GM21390 (cell line): Measurements from ENCODE around the gene DCST1.

ENCODE experiments used
- ATAC-seq: cut with Tn5 transposase; IDR thresholded peaks from one replicate; pipeline ENCODE4 v1.9.1; 2021; ENCODE audit not compliant: unreplicated experiment

DCST1 gene

DNA sequence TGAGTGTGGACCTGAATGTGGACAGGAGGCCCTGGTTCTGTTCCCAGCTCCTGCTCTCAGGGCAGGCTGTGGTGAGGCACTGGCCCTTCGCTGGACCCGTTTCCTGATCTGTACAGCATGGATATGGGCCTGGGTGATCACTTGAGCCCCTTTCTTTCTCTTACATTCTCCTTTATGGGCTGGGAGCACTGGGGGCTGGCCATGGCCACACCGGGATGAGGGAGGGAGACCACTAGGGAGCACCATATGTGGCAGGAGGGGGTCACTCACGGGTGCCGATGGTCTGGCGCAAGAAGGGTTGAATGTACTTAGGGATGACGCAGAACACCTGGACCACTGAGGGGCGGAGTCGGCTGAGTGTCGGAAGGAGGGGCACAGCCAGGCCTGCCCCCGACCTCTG, 2.7 kb upstream of the DCST1 start:
- no peak for ATAC-seq

DNA sequence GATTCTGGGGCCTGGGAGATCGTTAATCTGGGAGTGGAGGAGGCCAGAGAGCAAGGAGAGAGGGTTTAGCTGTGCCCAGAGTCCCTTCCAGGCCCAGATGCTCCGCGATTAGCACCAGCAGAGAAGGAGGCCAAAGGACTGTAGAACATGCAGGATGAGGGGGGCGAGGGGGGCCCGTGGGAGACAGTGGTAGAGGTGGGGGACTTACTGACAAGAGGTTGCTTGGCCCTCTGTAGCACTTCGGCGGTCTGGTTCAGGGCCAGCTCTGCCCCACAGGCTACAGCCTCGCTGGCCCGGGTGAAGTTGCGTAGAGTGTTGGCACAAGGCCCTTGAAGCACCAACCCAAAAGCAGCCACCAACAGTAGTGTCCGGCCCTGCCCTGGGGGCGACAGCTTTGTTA, 738 bp upstream of the DCST1 start:
- no peak for ATAC-seq

DNA sequence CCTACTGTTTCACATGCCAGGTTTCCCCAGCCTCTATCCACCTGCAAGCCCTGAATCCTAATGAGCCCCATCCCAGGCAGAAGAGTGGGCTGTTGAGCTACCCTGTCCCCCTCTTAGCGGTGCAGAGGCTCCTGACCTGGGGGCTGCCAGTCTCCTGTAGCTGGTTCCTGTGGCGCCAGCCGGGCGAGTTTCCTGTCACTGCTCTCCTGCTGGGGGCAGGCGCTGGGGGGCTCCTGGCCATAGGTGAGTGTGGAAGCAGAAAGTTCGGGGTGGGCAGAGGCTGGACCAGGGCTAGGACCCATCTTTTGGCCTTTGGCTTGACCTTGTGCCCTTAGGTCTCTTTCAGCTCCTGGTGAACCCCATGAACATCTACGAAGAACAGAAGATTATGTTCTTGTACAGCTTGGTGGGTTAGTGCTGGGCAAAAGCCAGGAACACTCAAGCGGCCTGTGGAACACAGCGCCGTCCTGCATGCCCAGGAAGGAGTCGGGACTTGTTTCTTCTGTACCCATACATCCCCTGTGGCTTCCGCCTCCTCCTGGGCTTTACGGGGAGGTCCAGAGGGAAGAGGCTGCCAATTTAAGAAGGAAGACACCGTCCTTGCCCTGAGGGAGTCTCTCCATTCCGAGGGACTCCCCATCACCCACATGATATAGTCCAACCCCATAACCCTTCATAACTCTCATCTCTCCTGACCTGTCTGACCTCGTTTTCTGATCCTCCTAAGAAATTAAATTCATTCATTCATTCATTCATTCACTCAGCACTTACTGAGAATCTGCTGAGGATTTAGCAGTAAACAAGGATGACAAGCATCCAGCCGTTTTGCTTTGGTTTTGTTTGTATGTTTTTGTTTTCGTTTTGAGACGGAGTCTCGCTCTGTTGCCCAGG, 939 bp downstream of the DCST1 start:
- ATAC-seq = no peak

DNA sequence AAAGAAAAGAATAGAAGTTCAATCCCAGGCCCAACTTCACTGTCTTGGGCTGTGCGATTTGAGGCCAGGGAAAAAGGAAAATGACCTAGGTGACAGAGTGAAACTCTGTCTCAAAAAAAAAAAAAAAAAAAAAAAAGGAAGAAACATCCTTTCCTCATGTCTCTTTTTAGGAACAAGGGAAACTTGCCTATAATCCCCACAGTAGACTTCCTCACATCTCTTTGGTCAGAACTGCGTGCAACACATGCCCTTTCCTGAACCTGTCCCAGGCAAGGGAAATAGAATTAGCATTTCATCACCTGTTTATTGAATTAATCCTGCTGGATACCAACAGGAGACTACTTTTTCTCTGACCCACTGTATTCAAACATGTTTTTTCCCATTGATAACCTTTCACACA, 2.3 kb downstream of the DCST1 start:
- ATAC-seq = no peak

DNA sequence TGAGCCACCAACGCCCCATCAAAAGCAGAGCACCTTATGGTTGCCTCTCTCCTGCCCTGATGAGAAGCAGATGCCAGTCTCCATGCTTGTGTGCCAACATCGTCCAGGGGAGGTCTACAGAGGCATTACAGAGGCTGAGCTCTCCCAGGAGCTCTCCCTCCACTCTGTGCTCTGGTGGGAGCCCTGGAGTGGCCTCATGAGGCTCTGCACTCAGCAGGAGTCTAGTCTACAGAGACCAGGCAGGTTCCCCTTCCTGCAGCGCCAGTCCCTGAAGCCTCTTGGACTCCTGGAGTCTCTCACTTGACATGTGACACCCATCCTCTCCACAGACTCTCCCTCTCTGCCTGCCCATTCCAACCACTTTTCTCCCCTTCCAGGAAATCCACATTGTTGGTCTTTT, 3.4 kb downstream of the DCST1 start:
- no peak for ATAC-seq

DNA sequence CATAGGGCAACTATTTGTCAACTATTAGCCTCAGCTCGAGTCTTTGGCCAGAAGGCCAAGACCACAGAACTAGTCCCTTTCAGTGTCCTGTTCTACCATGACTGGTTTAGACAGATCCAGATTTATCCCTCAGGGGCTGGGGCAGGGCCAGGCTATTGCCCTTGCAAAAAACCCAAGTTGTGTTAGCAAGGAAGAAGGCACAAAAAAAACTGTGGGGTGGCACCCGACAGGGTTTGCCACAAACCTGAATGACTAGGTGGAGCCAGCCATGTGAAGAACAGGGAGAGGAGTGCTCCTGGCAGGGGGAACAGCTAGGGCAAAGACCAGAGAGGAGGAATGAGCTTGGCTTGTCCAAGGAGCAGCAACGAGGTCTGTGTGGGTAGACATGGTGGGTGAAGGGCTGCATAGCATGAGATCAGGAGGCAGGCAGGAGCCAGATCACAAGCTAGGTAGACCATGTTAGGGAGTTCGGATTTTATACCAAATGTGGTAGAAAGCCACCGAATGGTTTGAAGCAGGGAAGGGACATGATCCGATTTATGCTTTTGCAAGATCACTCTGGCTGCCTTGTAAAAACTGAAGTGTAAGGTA, 4.3 kb downstream of the DCST1 start:
- ATAC-seq = no peak

DNA sequence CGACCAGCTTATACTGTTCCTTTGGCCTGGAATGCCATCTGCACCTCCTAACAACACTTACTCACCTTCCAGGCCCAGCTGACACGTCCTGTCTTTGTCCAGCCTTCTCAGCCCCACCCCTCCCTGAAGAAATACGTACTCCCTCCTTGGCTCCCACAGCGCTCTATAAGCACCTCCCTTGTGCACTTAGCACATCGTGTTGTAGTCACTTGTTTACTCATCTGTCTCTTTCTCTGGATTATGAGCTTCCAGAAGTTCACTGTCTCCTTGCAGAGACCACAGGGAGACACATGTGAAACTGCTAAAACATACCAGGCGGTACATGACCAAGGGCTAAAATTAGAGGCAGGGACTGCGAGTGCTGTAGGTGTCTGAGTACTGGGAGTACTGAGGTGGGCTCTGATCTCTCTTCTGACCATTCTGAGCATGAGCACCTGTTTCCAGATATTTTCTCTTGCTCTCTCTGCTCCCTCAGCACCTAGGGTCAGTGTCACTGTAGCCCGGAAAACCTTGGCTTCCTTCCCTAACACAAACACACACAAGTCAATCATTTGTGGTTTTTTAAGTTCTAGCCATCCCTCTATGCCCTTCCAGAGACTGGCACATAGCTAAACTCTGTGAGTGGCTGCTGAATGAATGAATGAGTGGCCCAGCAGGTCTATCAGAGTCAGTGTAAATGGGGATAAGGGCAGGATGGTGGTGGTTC, 5.1 kb downstream of the DCST1 start:
- no peak for ATAC-seq

DNA sequence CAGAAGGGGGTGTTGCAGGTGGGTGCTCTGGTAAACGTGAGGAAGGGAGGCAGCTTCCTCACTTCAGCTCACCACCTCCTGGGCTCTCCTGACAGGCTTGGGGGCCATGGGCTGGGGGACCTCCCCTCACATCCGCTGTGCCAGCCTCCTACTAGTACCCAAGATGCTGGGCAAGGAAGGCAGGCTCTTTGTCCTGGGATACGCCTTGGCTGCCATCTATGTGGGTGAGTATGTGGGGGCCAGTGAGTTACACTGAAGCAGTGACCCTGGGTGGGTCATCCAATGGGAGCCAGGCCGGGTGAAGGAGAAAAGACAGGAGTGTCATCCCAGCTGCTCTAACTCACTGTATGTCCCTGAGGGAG, 5.7 kb downstream of the DCST1 start:
- ATAC-seq = no peak

DNA sequence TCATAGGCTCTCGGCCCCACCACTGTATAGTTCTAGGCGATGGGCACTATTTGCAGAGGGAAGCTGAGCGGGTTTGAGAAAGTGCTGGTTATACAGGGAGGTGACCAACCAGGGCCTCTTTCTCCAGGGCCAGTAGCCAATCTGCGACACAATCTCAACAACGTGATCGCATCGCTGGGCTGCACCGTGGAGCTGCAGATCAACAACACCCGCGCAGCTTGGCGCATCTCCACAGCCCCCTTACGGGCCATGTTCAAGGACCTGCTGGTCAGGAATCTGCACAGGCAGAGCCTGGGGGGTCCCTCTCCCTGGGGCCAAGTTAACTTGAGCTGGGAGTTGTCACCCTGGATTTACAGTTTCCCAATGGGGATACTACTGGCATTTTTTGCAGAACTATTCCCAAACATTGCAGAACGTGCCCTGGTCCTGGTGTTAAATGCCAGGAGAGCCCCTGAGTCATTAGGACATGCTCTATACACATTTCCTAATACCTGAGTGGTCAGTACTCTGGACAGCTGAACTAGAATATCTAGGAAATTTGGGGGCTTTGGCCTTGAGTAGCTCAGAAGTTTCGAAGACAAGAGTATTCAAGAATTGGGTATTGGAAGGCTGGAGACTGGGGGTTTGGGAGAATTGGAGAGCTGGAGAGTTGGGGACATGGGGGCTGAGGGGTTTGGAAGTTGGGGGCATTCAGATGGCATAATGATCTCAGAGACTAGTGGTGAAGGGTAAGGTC, 6.9 kb downstream of the DCST1 start:
- no peak for ATAC-seq

DNA sequence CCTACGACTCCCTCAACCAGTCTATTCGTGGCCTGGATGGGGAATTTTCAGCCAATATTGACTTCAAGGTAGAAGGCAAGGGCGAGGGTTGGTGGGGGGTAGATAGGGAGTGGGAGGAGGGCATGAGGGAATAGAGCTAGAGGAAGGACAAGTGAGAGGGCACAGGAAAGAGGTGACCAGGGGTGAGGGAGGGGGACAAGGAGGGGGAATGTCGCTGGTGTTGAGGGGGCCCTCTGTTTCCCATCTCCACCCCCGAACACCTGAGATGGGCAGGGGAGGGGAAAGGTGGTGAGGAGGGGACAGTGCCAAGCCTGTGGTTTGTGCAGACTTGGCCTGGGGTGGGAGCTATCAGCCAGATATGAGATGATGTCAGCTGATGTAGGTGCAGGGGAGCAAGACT, 9.2 kb downstream of the DCST1 start:
- no peak for ATAC-seq

DNA sequence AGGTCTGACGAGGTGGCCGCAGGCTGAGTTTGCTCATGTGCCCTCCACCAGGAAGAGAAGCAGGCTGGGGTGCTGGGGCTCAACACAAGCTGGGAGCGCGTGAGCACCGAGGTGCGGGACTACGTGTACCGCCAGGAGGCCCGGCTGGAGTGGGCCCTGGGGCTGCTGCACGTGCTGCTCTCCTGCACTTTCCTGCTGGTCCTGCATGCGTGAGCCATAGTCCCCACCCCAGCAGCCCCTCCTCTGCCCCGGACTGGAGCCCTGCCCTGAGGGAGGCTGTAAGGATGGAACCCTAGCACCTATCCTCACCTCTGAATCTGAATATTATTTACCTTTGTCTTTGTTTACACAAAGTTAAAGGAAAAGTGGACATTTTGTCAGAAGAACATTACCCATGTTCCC, 9.7 kb downstream of the DCST1 start:
- no peak for ATAC-seq

DNA sequence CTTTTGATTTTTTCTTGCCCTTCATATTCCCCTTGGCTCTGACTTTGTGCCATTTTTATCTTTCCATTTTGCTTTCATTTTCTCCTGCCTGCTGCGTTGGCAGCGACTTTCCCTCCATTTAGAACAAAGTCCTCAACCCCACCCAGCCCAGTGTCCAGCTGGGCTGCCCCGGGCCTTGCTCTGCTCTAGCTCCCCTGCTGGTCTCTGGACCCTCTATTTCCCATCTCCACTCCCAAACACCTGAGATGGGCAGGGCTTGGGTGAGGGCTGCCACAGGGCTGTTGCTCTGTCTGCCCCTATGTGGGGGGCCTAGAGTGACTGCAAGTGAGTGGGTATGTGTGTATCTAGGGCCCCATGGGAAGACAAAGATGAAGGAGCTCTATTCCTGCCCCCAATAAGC, 10.2 kb downstream of the DCST1 start:
- ATAC-seq = no peak

DNA sequence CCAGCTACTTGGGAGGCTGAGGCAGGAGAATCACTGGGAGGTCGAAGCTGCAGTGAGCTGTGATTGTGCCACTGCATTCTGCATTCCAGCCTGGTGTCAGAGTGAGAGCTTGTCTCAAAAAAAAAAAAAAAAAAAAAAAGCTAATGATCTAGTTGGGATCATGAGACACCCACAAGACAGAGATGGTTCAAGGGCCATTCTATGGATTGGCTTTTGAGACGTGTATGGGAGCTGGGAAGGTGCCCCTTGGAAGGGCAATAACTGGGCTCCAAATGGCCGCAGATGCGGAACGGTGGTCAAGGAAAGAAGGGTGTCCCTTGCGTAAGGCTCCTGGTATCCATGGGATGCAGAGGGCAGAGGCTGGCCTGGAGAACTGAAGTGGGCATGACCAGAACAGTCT, 10.7 kb downstream of the DCST1 start:
- ATAC-seq = no peak

DNA sequence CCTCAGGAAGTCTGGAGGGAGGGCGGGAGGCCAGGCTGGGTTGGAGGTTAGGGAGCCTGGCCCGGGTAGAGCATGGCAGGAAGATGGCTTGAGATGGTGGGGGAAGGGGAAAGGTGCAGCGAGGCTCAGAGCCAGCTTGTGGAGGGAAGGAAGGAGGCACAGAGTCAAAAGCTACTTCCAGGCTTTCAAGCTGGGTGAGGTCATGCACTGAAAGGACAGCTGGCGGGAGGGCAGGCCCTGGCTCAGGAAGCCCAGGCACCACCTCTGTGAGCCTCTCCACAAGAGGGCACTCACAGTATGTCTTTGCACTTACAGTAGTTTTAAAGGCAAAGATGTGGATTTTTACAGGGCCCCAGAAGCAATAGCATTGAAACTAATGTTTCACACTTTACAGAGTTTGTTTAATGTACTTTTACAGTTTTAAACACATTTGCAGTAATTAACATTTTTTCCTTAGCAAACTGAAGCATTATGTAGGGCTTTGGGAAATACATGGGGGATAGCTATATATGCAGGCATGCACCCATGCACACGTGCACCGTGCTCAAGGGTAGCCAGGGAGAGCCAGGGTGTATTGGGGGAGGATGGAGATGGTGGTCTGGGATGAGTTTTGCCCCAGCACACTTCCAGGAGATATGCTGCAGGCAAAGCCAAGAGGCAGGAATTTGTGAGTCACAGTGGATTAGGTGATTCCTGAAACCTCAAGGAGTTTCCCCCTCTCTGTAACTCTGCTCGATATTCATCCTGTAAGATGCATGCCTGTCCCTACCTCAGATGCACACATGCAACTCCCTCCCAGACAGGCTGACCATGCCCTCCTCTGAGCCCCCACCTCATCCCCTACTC, 11.4 kb downstream of the DCST1 start:
- no peak for ATAC-seq

DNA sequence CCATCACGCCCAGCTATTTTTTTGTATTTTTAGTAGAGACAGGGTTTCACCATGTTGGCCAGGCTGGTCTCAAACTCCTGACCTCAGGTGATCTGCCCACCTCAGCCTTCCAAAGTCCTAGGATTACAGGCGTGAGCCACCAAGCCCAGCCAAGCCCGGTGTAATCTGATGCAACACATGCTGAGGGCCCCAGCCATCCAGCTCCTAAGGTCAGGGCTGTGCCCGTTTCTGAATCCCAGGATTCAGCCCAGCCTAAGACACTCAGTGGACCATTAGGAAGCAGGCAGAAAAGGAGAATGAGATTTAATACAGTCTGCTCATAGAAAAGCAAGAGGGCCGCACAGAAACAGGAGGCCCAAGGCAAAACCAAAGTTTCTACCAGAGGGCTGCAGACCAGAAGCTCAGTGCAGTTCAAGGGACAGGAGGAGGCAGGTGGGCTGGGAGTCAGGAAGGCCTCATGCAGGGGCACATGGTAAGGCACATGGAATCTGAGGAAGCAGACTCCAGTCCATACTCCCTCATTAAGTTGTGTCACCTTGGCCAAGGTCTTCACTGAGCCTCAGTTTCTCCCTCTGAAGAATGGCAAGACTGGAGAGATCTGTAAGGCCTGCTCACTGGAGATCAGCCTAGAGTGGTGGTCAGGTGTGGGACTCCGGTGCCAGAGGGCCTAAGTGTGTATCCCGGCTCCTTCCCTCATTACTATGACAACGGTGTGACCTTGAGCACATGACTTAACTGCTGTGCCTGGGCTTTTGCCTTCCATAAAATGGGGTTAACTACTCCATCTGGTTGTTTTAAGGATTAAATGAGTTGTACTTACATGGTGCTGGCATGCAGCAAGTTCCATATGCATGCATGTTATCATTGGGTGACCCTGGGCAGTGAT, 15.1 kb downstream of the DCST1 start:
- no peak for ATAC-seq

DNA sequence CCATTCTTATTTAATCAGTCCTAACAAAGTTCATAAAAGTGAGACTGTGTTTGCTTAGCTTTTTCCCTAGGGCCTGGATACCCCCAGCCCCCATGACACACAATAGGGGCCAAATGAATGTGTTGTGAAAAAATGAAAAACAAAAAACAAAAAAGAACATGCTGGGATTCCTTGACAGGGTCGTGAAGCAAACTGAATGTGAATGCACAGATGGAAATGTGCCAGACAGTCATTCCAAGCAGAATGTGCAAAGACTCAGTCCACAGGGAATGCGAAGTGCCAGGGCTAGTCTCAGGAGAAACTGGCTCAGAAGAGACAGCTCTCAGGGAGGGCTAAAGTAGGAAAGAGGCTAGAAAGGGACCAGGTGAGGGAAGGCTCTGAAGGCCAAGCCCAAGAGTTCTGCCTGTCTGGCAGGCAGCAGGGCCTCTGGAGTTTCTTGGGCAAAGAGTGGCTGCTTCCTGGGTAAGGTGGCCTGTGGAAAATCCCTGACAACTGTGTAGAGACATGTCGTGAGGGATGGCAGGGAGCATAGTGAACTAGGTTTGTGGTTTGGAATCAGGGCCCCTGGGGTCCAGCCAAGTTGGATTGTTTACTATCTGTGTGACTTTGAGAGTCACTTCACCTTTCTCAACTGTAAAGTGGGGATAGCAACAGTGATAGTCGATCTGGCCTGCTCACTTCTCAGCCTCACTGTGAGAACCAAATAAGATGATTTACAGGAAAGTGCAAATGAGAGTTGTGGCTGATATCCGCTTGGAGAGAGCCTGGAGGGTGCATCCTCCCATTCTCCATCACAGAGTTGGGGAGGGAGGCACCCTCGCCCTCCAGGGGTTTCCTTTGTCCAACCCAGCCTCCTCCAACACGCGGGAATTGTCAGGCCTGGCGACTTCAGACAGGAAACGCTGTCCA, 16.3 kb downstream of the DCST1 start:
- no peak for ATAC-seq

DNA sequence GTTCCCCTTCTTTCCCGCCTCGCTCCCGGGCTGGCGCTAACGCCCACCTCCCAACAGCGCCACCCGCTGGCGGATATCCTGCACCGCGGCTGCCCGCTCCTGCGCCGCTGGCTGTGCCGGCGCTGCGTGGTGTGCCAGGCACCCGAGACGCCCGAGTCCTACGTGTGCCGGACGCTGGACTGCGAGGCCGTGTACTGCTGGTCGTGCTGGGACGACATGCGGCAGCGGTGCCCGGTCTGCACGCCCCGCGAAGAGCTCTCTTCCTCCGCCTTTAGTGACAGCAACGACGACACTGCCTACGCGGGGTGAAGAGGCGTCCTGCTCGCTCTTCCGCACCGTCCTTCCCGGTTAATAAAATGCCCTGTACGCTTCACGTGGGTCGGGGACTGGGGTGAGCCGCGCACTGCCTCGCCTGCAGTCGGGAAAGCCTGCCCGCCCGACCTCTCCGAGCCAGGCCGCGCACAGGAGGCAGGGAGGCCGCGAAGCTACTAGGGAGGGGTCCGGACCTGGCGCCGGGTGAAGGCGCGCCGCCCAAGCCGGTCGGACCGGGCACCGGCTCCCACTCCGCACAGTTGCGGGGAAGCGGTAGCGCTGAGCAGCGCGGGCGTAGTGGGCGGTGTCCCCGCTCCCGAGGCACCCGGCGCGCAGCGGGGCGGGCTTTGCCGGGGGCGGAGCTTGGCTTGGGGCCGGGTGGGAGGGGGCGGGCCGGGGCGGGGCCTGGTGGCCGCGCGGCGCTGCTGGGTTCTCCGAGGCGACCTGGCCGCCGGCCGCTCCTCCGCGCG, 17.1 kb downstream of the DCST1 start, which contains the start of gene ADAM15:
Gene ADAM15 (plus strand): TSS at position 757 of the 782 bp plus-strand sequence. CDS start 71 bp downstream, outside the sequence.
- ATAC-seq = peak; percentile 64

DNA sequence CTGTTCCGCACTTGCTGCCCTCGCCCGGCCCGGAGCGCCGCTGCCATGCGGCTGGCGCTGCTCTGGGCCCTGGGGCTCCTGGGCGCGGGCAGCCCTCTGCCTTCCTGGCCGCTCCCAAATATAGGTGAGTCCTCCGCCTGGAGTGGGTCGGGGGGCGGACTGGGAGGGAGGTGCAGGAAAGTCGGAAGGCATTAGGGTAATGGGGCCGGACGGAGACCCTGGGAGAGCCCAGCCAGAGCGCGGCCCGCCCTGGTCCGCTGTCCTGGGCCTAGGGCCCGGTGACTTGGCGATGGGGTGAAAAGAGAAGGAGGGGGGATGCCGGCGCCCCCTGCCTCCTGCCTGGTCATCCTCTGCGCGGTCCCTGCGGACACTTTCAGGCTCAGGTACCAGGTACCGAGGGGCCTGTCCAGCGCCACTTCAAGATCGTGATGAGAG, 17.7 kb downstream of the DCST1 start:
- ATAC-seq = peak; percentile 10
